AG04450 (cell line): ENCODE results near the gene ENHO. TPM values are rescaled to one million over a fixed set of nuclear protein-coding genes. Genes with fewer than 3 reads are reported as not detected.

Experiments used
- CTCF ChIA-PET: fragments of 300-600, 350-600 bp; formaldehyde crosslinking; extraction: SDS; loops from one replicate; lab custom pipeline; 2022; ENCODE audit warnings: antibody characterized with exemption, inconsistent platforms; lab: Charles Lee
- POLR2A ChIA-PET: fragments of 350-600 bp; formaldehyde crosslinking; extraction: SDS; loops from one replicate; lab custom pipeline; 2021; ENCODE audit warnings: antibody characterized with exemption, inconsistent platforms; lab: Yijun Ruan, JAX
- DNase-seq: peaks from one replicate; pipeline ENCODE4 v3.0.0-alpha.2; 2011; ENCODE audit warnings: low read depth, low spot score
- H3K27ac ChIP-seq: one replicate; pipeline ENCODE4 v1.5.1; 2012; ENCODE audit warnings: low read depth, low read length, control low read depth
- H3K27me3 ChIP-seq: one replicate; pipeline ENCODE4 v1.6.0; 2012; ENCODE audit warnings: low read length; ENCODE audit not compliant: control insufficient read depth, insufficient read depth
- H3K4me3 ChIP-seq: 2 replicates; pipeline ENCODE4 v1.5.1; 2011; ENCODE audit warnings: mild to moderate bottlenecking, low read depth, low read length, control low read depth
- H3K9me3 ChIP-seq: 2 replicates; pipeline ENCODE4 v1.5.1; 2012; ENCODE audit warnings: low read length; ENCODE audit not compliant: control insufficient read depth, insufficient read depth
- polyA minus RNA-seq: library from RNA; depleted of rRNA, polyadenylated mRNA; stranded (reverse); fragments of >200 nt; gene quantifications from 2 replicates; pipeline ENCODE4 v1.2.3, GENCODE V29; 2011; rRNA and poly(A)+ RNA removed
- polyA plus RNA-seq: library from polyadenylated mRNA; depleted of rRNA; stranded (reverse); fragments of >200 nt; gene quantifications from 2 replicates; pipeline ENCODE4 v1.2.3, GENCODE V29; 2011; rRNA removed
- TF ChIP-seq, protein P1 (sequence below): IDR thresholded peaks from 2 replicates; pipeline ENCODE4 v1.5.1; 2011; ENCODE audit warnings: low read depth, low read length, control low read depth, inconsistent platforms

The ENHO gene
- polyA plus RNA-seq (0.09 TPM in 1 of 2 replicates, not detected in the other), polyA minus RNA-seq (not detected in 2 replicates)

DNA sequence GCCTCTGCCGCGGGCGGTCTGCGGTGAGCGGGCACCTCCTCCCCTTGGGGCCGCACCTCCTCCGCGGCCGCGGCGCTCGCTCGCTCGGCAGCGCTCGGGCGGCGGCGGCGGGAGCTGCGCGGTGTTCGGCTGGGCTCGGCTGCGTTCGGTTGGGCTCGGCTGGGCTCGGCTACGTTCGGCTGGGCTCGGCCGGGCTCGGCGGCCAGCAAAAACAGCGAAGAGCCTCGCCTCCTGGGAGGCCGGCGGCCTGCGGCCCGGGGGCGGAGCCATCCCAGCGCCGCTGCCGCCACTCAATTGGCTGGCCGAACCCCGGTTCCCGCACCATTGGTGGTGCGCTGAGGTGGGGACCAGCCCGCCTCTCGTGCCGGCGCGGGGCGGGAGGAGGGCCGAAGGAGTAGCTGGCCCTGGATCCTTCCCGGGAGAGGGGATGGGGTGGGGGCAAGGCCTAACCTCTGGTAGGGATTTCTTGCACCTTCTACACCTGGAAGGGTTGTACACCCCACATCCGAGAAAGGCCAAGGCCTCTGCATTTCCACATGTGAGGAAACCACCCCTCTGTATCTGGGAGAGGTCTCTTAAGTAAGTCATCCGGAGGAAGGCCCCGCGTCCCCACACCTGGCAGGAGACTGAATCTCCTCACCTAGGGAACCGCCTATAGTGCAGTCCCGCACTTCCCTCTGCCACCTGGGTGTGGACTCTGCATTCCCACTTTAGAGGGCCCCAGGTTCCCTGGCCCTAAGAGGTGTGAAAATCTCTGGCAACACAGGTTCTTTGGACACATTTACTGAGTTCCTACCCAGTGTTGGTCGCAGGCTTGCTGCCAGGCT is at the start of gene ENHO:
Gene ENHO (minus strand): TSS at position 20 of the 827 bp plus-strand sequence. CDS start 1,295 bp downstream, outside the sequence.
- CTCF ChIA-PET: interaction anchor here (0.6 to 1.5 kb wide), 5 partner anchors 23 to 119 kb away, joined by 3 to 7 read pairs (median 5); no protein-coding TSS in a partner anchor
- no peak within 1 kb of the TSS for H3K27ac ChIP-seq

DNA sequence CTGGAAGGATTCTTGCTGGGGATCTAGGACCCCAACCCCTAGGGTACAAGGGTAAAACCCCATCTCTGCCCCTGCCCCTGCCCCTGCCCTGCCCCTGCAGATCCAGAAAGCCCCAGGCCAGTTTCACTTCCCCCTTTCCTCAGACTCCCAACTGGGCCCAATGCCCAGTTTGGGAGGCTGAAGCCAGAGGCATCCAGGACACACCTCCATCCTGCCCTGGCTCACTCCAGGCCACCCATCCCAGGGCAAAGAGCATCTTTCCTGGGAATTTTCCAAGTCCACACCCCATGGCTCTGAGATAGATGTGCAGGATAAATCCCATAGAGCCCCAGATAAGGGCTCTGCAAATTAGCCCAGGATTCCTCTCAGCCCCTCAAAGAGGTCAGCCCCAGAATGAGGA is 49.3 kb upstream of the ENHO start:
- no peak overlapping the region for H3K27ac ChIP-seq
- ChIA-PET CTCF (no interaction called here), POLR2A (no interaction called here)
- no peak overlapping the region for H3K4me3 ChIP-seq
- no peak for DNase-seq
- TF ChIP-seq, protein P1, sequence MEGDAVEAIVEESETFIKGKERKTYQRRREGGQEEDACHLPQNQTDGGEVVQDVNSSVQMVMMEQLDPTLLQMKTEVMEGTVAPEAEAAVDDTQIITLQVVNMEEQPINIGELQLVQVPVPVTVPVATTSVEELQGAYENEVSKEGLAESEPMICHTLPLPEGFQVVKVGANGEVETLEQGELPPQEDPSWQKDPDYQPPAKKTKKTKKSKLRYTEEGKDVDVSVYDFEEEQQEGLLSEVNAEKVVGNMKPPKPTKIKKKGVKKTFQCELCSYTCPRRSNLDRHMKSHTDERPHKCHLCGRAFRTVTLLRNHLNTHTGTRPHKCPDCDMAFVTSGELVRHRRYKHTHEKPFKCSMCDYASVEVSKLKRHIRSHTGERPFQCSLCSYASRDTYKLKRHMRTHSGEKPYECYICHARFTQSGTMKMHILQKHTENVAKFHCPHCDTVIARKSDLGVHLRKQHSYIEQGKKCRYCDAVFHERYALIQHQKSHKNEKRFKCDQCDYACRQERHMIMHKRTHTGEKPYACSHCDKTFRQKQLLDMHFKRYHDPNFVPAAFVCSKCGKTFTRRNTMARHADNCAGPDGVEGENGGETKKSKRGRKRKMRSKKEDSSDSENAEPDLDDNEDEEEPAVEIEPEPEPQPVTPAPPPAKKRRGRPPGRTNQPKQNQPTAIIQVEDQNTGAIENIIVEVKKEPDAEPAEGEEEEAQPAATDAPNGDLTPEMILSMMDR: no peak
- H3K27me3 ChIP-seq: peaks cover 88% of the 10 kb centered on the region
- H3K9me3 ChIP-seq: no peaks in the 10 kb centered on the region; the same call in 1 of the 2 replicates

More for the DNA sequence above, at the start of gene ENHO:
- peak; percentile 59 for DNase-seq
- Histone ChIP-seq H3K4me3 (peak within 1 kb of the TSS; percentile 41), H3K9me3 (no peaks in the 10 kb centered on the region), H3K27me3 (peaks cover 22% of the 10 kb centered on the region)
- TF ChIP-seq, protein P1: no peak
- POLR2A ChIA-PET: no interaction called here

DNA sequence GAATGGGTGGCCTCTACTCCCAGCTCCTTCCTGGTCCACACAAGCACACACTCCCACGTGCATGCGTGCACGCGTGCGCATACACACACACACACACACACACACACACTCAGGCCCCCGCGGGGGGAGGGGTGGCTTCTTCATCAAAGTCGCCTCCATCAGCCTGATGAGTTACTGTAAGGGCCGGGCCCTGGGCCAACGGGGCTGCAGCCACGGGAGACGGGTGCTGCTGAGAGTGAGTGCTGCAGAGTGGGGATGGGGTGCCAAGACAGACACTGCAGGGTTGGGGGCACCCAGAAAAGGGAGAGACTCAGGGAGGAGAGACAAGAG is 48.7 kb upstream of the ENHO start:
- CTCF ChIA-PET: interaction anchor here (1.3 kb wide), 1 partner anchor 20 kb away, joined by 3 read pairs; no protein-coding TSS in a partner anchor
- DNase-seq: no peak
- TF ChIP-seq, protein P1: no peak
- peaks cover 87% of the 10 kb centered on the region for H3K27me3 ChIP-seq
- POLR2A ChIA-PET: no interaction called here
- no peak overlapping the region for H3K27ac ChIP-seq
- no peak overlapping the region for H3K4me3 ChIP-seq
- no peaks in the 10 kb centered on the region; the same call in 1 of the 2 replicates for H3K9me3 ChIP-seq

DNA sequence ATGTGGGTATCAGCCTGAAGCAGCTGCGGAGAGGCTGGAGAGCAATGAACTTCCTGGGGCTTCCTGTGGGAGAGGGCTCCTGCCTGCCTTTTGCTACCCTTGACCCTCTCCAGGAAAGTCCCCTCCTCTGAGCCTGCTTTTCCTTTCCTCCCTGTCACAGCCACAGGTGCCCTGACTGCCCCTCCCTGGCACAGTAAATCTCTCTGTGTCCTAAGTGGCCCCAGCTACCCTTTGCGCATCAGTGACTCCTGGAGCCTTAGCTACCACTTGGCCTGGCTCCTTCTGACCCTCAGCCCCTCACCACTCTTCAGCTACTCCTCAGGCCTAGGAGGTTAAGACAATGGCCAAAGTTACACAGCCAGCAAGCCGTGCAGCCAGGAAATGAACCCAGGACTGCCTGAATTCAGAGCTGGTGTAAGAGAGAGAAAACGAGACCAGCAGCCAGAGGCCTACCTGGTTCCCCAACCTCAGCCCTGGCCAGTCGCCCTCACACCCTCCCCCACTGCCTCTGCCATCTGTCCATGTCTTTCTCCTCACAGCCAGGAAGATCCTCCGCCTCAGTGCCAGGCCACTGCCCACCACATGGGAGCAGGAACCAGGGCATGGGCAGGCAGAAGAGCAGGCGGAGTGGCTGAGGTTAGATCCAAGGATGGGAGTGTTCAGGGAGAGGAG is 48.2 kb upstream of the ENHO start:
- no peaks in the 10 kb centered on the region; the same call in 1 of the 2 replicates for H3K9me3 ChIP-seq
- CTCF ChIA-PET: interaction anchor here (1.1 to 1.3 kb wide), 2 partner anchors 20 to 167 kb away, joined by 3 to 4 read pairs; no protein-coding TSS in a partner anchor
- no peak overlapping the region for H3K4me3 ChIP-seq
- POLR2A ChIA-PET: no interaction called here
- peaks cover 87% of the 10 kb centered on the region for H3K27me3 ChIP-seq
- no peak overlapping the region for H3K27ac ChIP-seq
- TF ChIP-seq, protein P1: no peak
- no peak for DNase-seq
